Epithelial cell of esophagus (primary cell): ENCODE measurements around the gene HS6ST1.

ENCODE experiments used
- DNase-seq: peaks from one replicate; pipeline ENCODE4 v3.0.0; 2010; ENCODE audit warnings: low read depth
- H3K4me3 ChIP-seq: 2 replicates; pipeline ENCODE4 v1.5.1; 2011; ENCODE audit warnings: mild to moderate bottlenecking, low read length, control low read depth
- TF ChIP-seq, protein P1 (sequence below): IDR thresholded peaks from 2 replicates; pipeline ENCODE4 v1.5.1; 2011; ENCODE audit warnings: low read depth, mild to moderate bottlenecking, low read length, control low read depth, inconsistent platforms; ENCODE audit not compliant: insufficient read depth; ENCODE audit errors: missing control alignments

The HS6ST1 gene

GRCh38 chr2:128327180-128327964, 8.7 kb upstream of the HS6ST1 start:
- TF ChIP-seq, protein P1, sequence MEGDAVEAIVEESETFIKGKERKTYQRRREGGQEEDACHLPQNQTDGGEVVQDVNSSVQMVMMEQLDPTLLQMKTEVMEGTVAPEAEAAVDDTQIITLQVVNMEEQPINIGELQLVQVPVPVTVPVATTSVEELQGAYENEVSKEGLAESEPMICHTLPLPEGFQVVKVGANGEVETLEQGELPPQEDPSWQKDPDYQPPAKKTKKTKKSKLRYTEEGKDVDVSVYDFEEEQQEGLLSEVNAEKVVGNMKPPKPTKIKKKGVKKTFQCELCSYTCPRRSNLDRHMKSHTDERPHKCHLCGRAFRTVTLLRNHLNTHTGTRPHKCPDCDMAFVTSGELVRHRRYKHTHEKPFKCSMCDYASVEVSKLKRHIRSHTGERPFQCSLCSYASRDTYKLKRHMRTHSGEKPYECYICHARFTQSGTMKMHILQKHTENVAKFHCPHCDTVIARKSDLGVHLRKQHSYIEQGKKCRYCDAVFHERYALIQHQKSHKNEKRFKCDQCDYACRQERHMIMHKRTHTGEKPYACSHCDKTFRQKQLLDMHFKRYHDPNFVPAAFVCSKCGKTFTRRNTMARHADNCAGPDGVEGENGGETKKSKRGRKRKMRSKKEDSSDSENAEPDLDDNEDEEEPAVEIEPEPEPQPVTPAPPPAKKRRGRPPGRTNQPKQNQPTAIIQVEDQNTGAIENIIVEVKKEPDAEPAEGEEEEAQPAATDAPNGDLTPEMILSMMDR: no peak
- DNase-seq: no peak
- H3K4me3 ChIP-seq: no peak overlapping the region

DNA sequence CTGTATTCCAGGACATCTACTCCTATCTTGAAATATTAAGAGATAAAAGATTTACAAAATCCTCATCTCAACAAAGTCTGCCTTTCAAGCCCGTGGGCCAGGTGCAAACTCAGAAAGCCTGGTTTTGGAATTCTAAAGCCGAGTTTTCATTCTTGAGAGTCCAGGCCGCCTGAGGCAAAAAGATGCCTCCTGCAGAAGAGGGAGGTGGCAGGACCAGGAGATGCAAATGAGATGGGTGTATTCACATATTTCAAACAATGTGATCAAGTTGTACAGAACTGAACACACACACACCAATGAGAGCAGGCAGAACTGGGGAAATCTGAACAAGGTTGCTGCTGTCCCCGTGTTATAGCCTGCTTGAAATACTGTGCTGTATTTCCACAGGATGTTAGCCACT, 7.7 kb upstream of the HS6ST1 start:
- H3K4me3 ChIP-seq: no peak overlapping the region
- no peak for DNase-seq
- TF ChIP-seq, protein P1: no peak

DNA sequence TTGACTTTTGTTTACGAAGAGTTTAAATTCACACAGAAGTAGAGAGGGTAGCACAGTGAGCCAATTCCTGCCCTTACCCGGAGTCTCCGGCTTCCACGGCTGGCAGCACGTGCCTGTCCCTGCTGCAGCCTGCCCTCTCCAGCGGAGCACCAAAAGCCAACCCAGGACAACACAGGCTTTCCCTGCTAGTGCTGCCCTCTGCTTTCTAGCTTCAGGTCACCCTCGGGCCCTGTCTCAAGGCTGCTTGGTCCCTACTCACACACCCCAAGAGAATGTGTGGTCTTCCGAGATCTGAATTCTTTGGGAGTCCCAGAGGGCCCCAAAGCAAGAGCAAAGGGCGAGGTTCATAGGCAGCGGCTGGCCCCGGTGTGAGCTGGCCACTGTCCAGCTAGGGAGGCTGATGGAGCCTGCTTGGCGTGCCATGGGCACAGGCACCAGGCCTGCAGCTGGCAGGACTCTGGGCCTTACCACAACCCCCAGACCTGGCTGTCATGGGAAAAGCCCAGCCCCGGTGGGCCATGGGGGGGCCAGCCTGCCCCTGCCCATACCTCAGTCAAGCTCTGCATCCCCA, 7.0 kb upstream of the HS6ST1 start:
- no peak for DNase-seq
- TF ChIP-seq, protein P1: no peak
- H3K4me3 ChIP-seq: no peak overlapping the region

DNA sequence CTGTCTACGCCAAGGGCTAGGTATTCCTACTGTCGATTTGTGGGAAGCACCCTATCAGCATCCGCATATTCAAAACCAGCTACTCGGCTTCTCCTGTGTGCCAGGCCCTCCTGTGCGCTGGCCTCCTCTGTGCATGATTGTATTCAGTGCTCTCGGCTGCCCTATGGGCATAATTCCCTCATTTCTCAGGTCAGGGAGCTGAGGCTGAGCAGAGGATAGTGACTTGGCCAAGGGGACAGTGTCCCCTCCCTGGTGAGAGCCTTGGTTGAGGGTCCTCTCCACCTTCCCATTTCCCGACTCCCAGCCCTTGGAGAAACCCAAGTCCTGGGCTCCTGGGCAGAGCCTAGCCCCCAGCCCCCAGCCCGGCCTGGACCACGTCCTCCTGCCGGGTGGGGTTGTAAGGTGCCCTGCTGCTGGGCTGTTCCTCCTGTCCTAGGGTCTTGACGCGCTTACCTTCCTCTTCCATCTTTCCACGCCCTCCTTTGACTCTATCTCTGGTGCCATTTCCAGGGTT, 6.3 kb upstream of the HS6ST1 start:
- DNase-seq: no peak
- H3K4me3 ChIP-seq: no peak overlapping the region
- TF ChIP-seq, protein P1: no peak

- TF ChIP-seq, protein P1: no peak
- H3K4me3 ChIP-seq: no peak overlapping the region
- no peak for DNase-seq
Measured at GRCh38 chr2:128324008-128324896, 5.6 kb upstream of the HS6ST1 start.

DNA sequence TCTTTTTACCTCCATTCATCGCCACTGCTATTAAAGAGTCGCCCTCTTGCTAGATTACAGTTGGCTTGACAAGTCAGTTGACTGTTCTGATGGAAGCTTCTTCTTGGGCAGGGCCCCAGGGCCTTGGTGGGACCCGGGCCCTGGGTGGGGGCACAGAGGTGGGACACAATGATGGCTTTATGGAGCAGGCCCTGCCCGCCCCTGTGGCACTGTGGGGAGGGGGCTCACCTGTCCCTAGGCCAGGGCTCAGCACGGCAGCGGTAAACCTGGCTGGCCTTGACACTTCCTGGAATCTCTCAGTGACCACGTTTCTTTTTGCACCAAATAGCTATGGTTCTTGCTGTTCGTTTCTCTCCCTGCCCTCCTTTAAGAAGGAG, 4.9 kb upstream of the HS6ST1 start:
- no peak overlapping the region for H3K4me3 ChIP-seq
- no peak for DNase-seq
- TF ChIP-seq, protein P1: no peak
